GM19023 (cell line): Measurements from ENCODE around the gene GALNT4.
A peak's percentile ranks its signal among the peaks of the same experiment; 100 is the strongest.

ENCODE experiments used
- ATAC-seq: cut with Tn5 transposase; IDR thresholded peaks from one replicate; pipeline ENCODE4 v1.9.1; 2021; ENCODE audit warnings: mild to moderate bottlenecking, moderate library complexity; ENCODE audit not compliant: unreplicated experiment

Gene GALNT4

GRCh38 chr12:89494411-89495231 lies 30.0 kb downstream of the GALNT4 start:
- ATAC-seq, result peak; percentile 69

GRCh38 chr12:89493670-89494302 lies 30.8 kb downstream of the GALNT4 start:
- no peak for ATAC-seq

GRCh38 chr12:89492883-89493282 lies 31.7 kb downstream of the GALNT4 start:
- no peak for ATAC-seq

- no peak for ATAC-seq
Observed at GRCh38 chr12:89490922-89491321, 33.7 kb downstream of the GALNT4 start.

- no peak for ATAC-seq
Observed at GRCh38 chr12:89486264-89486663, 38.3 kb downstream of the GALNT4 start.

- ATAC-seq, result no peak
Observed at GRCh38 chr12:89484470-89484869, 40.1 kb downstream of the GALNT4 start.

- ATAC-seq, result no peak
Observed at GRCh38 chr12:89481213-89481914, 43.2 kb downstream of the GALNT4 start.

- no peak for ATAC-seq
Observed at GRCh38 chr12:89479982-89480381, 44.6 kb downstream of the GALNT4 start.

GRCh38 chr12:89477633-89478279 lies 46.8 kb downstream of the GALNT4 start:
- ATAC-seq, result no peak

- ATAC-seq, result no peak
Observed at GRCh38 chr12:89476904-89477595, 47.5 kb downstream of the GALNT4 start.

- no peak for ATAC-seq
Observed at GRCh38 chr12:89476232-89476631, 48.4 kb downstream of the GALNT4 start.

- peak; percentile 46 for ATAC-seq
Observed at GRCh38 chr12:89475203-89475990, 49.2 kb downstream of the GALNT4 start.

- no peak for ATAC-seq
Observed at GRCh38 chr12:89474615-89475014, 50.0 kb downstream of the GALNT4 start.
